DMS153 treated with DMSO at 0.1 percent for 48 hours (cell line): ENCODE data around the gene FOXP4.
A peak's percentile ranks its signal among the peaks of the same experiment; 100 is the strongest.

Experiments used
- DNase-seq: peaks from one replicate; lab custom pipeline; 2025; ENCODE audit not compliant: unreplicated experiment; lab: John Stamatoyannopoulos, UW

FOXP4 gene

DNA sequence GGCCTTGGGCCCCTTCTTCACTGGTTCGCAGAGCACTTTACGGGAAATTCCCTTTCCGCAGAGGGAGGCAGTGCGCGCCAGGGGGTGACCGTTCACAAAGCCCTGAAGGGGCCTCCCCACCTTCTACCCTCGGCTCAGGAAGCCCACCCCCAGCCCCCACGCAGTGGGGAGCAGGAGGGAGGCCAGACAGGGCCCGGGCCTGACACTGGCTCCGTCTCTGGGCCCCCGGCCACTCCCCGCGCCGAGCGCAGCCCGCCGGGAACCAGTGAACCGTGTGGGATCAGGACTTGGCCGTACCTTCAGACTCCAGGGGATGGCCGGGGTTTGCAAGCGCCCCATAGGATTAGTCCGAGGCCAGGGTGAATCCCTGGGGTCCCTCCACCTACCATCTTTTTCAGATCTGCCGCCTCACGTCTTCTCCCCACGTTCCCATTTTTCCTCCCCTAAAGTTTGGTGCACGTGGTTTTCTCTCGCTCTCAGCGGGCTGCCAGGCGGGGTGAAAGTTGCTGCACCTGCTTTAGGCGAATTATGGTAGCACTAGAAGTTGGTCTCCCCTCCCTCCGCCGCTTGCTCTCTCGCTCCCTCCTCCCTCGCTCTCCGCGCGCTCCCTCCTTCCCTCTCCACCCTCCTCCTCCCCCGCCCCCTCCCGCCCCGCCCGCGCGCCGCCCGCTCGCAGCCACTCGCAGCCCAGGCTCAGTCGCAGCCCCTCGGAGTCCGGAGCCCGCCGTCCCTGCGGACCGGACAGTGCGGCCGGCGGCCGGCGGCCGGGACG lies at the start of gene FOXP4:
Gene FOXP4, plus strand, starts transcription at position 679 of the 772 bp plus-strand sequence. CDS start 19,380 bp downstream, outside the sequence.
- DNase-seq = peak; percentile 91

DNA sequence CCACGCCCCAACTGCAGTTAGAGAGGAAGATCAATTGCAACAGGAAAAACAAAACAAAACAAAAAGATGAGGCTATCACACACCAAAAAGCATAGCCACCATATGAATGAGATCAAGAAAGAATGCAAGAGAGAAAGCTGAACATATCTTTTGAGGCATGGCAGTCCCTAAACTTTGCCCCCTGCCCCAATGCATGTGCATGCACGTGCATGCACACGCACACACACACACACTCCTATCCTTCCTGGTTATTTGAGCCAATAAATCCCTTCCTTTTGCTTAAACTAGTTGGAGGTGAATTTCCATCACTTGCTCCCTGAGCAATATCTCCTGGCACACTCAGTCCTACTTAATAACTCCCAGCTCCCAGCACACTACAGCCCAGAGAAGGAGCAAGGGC lies 48.6 kb upstream of the FOXP4 start:
- DNase-seq = no peak

DNA sequence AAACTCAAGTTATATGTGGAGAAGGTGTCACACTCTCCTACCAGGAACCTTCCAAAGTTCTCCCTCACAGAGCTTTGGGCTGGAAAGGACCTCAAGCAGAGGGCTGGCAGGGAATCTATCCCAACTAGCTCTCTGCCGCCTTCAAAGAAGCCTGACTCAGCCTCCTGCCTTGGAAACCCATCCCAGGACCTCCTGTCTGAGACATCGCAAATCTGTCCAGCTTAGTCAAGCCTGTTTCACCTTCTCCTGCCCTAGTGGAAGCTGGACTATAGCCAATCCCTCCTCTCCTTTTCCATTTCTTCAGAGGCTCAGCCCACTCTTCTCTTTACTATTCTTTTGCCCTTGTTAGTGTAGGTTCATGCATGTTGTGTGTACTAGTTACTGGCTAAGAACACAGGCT lies 48.2 kb upstream of the FOXP4 start:
- DNase-seq = no peak

GRCh38 chr6:41498968-41499599 lies 47.1 kb upstream of the FOXP4 start:
- DNase-seq = no peak

DNA sequence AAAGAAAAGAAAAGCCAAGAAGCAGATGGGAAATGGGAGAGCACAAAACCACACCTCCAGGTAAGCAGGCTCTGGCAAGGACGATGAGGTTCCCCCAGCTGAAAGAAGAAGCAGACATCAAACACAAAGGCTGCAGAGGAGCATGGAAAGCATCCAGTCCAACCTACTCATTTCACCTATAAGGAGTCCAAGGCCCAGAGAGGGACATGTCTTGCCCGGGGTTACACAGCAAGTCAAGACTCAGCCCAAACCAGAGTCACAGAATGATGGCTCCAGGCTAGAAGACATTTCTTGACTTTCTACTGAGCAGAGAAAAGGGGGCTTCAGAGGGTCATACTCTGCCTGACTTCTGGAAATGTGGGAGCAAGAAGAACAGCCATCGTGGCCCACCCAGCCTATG lies 45.6 kb upstream of the FOXP4 start:
- no peak for DNase-seq

GRCh38 chr6:41502566-41502916 lies 43.6 kb upstream of the FOXP4 start:
- no peak for DNase-seq

DNA sequence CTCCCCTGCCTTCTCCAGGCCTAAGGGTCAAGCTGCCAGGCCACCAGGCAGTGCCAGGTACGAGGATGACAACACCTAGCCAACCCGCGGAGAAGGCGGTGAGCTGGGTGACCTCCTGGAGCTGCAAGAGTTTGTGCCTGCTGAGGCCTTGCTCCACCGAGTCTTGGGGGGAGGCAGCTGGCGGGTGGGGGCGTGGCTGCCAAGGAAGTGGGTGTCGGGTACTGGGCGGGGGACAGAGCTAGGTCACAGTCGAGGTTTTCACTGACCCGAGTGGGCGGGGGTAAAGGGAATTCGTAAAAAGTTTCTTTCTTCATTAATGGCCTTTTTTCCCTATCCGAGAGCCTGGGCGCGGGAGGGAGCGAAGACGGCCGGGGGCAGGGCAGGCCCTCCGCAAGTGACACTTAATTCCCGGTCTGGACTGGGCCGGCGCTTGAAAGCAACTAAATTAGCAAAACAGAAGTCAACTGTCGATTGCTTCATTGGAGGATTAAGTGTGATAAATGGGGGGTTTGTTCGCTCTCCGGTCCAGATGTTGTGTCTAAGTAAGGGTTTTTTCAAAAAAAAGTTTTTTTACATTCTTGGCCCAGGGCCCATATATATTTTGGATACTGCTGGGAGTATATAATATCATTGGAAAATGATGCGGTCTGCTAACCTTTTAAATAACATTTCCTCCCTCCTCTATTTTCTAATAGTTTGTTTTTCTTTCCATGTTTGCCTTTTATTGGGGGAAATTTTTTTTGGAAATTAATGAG lies 43.1 kb upstream of the FOXP4 start:
- DNase-seq = no peak

- DNase-seq = no peak
Observed at GRCh38 chr6:41503827-41504465, 42.2 kb upstream of the FOXP4 start.

- peak; percentile 27 for DNase-seq
Observed at GRCh38 chr6:41504466-41505121, 41.6 kb upstream of the FOXP4 start.

- no peak for DNase-seq
Observed at GRCh38 chr6:41505122-41506049, 40.8 kb upstream of the FOXP4 start.

GRCh38 chr6:41508479-41508878 lies 37.7 kb upstream of the FOXP4 start:
- DNase-seq = no peak

GRCh38 chr6:41509580-41509979 lies 36.6 kb upstream of the FOXP4 start:
- no peak for DNase-seq

- DNase-seq = no peak
Observed at GRCh38 chr6:41511443-41512060, 34.6 kb upstream of the FOXP4 start.

DNA sequence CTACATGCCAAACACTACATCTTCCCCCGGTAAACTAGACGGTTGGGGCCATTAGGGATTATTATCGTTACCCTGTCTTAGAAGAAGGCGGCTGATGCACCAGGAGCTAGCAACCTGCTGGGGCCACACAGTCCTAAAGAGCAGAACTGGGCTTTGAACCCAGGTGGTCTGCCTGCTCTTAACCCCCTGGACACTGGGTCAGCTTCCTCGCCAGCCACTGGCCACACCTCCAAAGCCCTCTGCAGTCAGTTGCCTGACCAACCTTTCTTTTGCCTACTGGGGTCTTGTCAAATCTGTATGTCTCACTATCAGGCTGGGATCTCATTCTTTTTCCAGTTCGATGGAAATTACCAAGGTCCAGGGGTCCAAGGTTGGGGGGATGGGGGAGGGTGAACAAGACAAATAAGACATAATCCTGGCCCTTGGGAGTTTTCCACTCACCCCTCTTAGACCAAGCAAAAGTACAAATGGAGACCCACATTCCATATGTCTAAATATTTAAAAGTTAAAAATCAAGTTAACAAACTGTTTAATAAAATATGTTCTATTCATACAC lies 34.0 kb upstream of the FOXP4 start:
- no peak for DNase-seq

DNA sequence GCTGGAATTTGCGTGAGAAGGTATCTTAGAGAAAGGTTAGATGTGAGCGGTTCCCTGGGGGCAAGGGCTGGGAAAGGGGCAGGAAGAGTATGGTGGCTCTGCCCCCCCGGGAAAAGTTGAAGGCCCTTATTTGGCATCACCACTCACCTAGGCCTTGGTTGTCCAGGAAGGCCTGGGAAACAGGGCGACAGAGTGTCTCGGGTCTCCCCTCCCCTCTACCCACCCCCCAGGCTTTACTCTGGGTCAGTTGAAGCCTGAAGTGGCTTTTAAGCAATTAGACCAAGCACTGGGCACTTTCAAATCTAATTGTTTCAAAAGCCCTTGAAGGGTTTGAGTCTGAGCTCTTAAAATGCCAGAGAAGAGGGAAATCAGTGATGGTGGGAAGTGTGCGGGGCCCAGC lies 30.2 kb upstream of the FOXP4 start:
- no peak for DNase-seq

DNA sequence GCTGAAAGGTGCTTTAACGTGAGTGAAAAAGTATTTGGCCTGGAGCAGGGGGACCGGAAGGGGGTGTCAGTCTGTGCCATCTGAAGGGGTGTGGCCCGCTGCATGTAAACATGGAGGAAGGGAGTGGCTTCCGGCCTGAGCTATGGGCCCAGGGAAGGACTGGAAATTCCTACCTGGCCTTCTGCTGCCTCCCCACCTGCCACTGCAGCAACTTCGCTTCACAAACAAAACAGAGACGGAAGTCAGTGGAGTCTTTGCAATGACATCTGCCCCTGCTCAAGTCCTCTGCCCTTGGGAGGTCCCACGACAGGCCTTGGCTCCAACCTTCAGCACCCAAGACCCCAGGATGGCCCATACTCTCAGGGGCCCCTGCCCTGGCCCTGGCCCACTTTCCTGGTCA lies 28.1 kb upstream of the FOXP4 start:
- DNase-seq = peak; percentile 46

DNA sequence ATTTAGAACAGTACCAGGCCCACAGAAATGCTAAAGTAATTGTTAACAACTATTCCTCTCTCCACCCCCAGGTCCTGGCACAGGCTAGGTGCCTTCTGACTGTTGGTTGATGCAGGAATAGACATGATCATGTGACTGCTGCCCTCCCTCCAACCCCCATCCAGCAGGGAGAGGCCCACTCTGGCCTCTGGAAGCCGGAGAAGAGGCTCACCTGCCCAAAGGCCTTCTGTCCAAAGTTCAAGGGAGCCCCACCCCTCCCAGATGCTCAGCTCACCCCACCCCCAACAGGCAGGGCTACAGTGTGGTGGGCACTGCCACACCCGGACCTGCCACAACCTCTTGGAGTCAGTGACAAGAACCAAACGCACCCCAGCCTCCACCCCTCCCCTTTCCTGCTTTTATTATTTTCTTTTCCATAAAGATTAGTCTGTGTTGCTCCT lies 26.9 kb upstream of the FOXP4 start:
- DNase-seq = no peak

- DNase-seq = no peak
Observed at GRCh38 chr6:41519745-41520699, 26.2 kb upstream of the FOXP4 start.
